Thyroid gland (tissue), 4 donors: Measurements from ENCODE around the gene KRT85.
A peak's percentile ranks its signal among the peaks of the same experiment; 100 is the strongest.

Experiments used
- POLR2A ChIP-seq, 2 donors: fragments of 450-650 bp; IDR thresholded peaks; one replicate each; pipeline ENCODE4 v1.6.1; 2017; ENCODE audit warnings: antibody characterized with exemption in 2 of 2, mild to moderate bottlenecking in 2 of 2, moderate library complexity in 1 of 2
- TF ChIP-seq, protein P1 (sequence below), 6 experiments: fragments of 200-600 bp in 3 of 6; fragments of 450-650 bp in 3 of 6; sonication (generic) in 3 of 6; IDR thresholded peaks; one replicate each; pipeline ENCODE4 v1.5.1; 2016 to 2019; ENCODE audit warnings: antibody characterized with exemption in 6 of 6, mild to moderate bottlenecking in 2 of 6, inconsistent platforms in 1 of 6, moderate library complexity in 1 of 6

DNA sequence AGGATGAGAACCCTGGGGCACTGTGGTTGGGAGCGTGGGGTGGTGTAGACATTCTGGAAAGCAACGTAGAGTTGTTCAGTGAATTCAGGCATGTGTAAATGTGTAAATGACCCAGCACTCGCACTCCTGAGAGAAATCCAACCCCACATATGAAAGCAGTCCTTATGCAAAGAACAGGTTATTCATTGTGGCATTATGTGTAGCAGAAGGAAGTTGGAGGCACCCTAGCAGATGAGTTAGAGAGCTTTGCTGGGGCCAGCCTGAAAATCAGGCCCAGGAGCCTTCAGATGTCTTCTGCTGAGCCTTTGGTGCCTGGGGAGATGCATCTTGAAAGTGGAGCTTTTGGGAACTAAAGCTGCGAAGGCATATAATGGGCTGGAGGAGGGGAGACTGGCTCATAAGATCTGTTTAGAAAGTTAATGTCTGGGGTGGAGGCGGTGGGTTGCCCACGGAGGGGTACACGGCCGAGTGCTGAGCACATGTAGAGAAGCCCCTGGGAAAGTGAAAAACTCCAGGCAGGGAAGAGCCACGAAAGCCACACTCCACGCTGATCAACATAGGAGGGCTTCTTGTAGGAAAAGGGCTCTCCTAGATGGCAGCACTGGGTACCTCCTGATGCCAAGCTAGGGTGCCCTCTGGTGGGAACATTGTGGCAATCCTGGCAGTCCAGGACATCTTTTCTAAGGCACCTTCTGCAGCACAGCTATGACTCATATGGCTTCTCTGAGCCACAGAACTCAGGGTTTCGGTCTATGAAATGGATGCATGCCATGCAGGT, 40.0 kb downstream of the KRT85 start:
- TF ChIP-seq, protein P1, sequence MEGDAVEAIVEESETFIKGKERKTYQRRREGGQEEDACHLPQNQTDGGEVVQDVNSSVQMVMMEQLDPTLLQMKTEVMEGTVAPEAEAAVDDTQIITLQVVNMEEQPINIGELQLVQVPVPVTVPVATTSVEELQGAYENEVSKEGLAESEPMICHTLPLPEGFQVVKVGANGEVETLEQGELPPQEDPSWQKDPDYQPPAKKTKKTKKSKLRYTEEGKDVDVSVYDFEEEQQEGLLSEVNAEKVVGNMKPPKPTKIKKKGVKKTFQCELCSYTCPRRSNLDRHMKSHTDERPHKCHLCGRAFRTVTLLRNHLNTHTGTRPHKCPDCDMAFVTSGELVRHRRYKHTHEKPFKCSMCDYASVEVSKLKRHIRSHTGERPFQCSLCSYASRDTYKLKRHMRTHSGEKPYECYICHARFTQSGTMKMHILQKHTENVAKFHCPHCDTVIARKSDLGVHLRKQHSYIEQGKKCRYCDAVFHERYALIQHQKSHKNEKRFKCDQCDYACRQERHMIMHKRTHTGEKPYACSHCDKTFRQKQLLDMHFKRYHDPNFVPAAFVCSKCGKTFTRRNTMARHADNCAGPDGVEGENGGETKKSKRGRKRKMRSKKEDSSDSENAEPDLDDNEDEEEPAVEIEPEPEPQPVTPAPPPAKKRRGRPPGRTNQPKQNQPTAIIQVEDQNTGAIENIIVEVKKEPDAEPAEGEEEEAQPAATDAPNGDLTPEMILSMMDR (IDR thresholded peaks at IDR 0.05): peak; percentile 25 to 94 (median 86)
- TF ChIP-seq POLR2A (IDR thresholded peaks at IDR 0.05): no peak
